DND-41 (cell line): Measurements from ENCODE around the gene HEPACAM2.

ENCODE experiments used
- ATAC-seq: fragments of 200-7000 bp; cut with Tn5 transposase; 3 replicates; pipeline ENCODE4 v1.9.1; 2021; ENCODE audit warnings: low read depth; ENCODE audit not compliant: insufficient read depth
- DNase-seq: peaks from one replicate; pipeline ENCODE4 v3.0.0-alpha.2; 2020
- H2AFZ ChIP-seq: 2 replicates; pipeline ENCODE4 v1.6.0; 2012; ENCODE audit warnings: low read depth, low read length
- H3K27ac ChIP-seq: 2 replicates; pipeline ENCODE4 v1.5.1; 2012; ENCODE audit warnings: low read length, inconsistent platforms
- H3K27me3 ChIP-seq: fragments of 200-600 bp; sonication (generic); 2 replicates; pipeline ENCODE4 v1.6.0; 2012; ENCODE audit warnings: low read length, mild to moderate bottlenecking, inconsistent platforms; ENCODE audit not compliant: insufficient read depth, poor library complexity
- H3K36me3 ChIP-seq: 2 replicates; pipeline ENCODE4 v1.5.1; 2012; ENCODE audit warnings: low read length, inconsistent platforms; ENCODE audit not compliant: insufficient read depth
- H3K4me1 ChIP-seq: 2 replicates; pipeline ENCODE4 v1.5.1; 2012; ENCODE audit warnings: mild to moderate bottlenecking, low read length; ENCODE audit not compliant: insufficient read depth
- H3K4me2 ChIP-seq: 2 replicates; pipeline ENCODE4 v1.6.0; 2012; ENCODE audit warnings: mild to moderate bottlenecking, moderate library complexity, low read length, inconsistent platforms; ENCODE audit not compliant: insufficient read depth
- H3K4me3 ChIP-seq, 2 experiments: fragments of 200-600 bp in 1 of 2; shearing (Covaris generic) in 1 of 2; 2 replicates each; pipeline ENCODE4 v1.5.1; 2012 to 2016; ENCODE audit warnings: inconsistent platforms in 2 of 2, low read length in 2 of 2, mild to moderate bottlenecking in 2 of 2, low read depth in 1 of 2, moderate library complexity in 1 of 2
- H3K79me2 ChIP-seq: 2 replicates; pipeline ENCODE4 v1.6.0; 2012; ENCODE audit warnings: low read length, inconsistent platforms; ENCODE audit not compliant: insufficient read depth
- H3K9ac ChIP-seq: 2 replicates; pipeline ENCODE4 v1.6.0; 2012; ENCODE audit warnings: low read depth, mild to moderate bottlenecking, inconsistent platforms, low read length, moderate library complexity
- H3K9me3 ChIP-seq: 2 replicates; pipeline ENCODE4 v1.5.1; 2012; ENCODE audit warnings: low read length, moderate library complexity, mild to moderate bottlenecking, inconsistent platforms; ENCODE audit not compliant: insufficient read depth, severe bottlenecking
- H4K20me1 ChIP-seq: 2 replicates; pipeline ENCODE4 v1.6.0; 2012; ENCODE audit warnings: low read length; ENCODE audit not compliant: insufficient read depth
- CTCF ChIP-seq: IDR thresholded peaks from 2 replicates; pipeline ENCODE4 v1.5.1; 2012; ENCODE audit warnings: borderline replicate concordance, low read length, moderate library complexity, mild to moderate bottlenecking; ENCODE audit not compliant: poor library complexity, severe bottlenecking; ENCODE audit errors: extremely low read depth
- EZH2 ChIP-seq: IDR thresholded peaks from 3 replicates; pipeline ENCODE4 v1.6.1; 2012; ENCODE audit warnings: borderline replicate concordance, low read depth, mild to moderate bottlenecking, moderate library complexity, low read length, inconsistent platforms; ENCODE audit not compliant: severe bottlenecking

Gene HEPACAM2

GRCh38 chr7:93160410-93160809 lies 65.9 kb downstream of the HEPACAM2 start:
- no peak for TF ChIP-seq CTCF
- H2AFZ ChIP-seq: no peak overlapping the region
- H4K20me1 ChIP-seq: no peaks in the 10 kb centered on the region
- H3K79me2 ChIP-seq: no peaks in the 10 kb centered on the region
- no peaks in the 10 kb centered on the region for H3K4me1 ChIP-seq
- no peaks in the 10 kb centered on the region for H3K36me3 ChIP-seq
- no peak overlapping the region for H3K4me3 ChIP-seq
- peaks cover 4% of the 10 kb centered on the region for H3K27me3 ChIP-seq
- no peak overlapping the region for H3K4me2 ChIP-seq
- H3K27ac ChIP-seq: no peak overlapping the region
- no peak overlapping the region for H3K9ac ChIP-seq
- DNase-seq (no peak), ATAC-seq (no peak)
- H3K9me3 ChIP-seq: peaks cover 16% of the 10 kb centered on the region

DNA sequence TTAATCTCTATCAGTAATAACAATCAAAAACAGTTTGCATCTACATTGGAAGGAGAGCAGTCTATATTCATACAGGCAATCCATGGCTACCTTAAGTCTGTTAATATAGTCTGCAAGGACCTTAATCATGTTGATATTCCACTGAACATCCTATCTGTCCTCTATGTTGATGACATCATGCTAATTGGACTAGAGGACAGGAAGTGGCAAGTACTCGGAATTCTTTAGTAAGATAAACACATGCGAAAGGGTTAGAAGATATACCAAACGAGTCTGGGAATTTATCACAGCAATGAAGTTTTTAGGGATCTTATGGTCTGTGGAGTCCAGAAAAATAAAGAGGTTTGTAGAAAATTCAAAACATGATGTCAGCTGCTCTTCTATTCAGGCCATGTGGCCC lies 66.8 kb downstream of the HEPACAM2 start:
- no peak overlapping the region for H3K9ac ChIP-seq
- DNase-seq (no peak), ATAC-seq (no peak)
- no peaks in the 10 kb centered on the region for H3K36me3 ChIP-seq
- H3K27me3 ChIP-seq: peaks cover 4% of the 10 kb centered on the region
- H4K20me1 ChIP-seq: no peaks in the 10 kb centered on the region
- H3K9me3 ChIP-seq: peaks cover 16% of the 10 kb centered on the region
- H3K4me1 ChIP-seq: no peaks in the 10 kb centered on the region
- no peaks in the 10 kb centered on the region for H3K79me2 ChIP-seq
- TF ChIP-seq CTCF (no peak), EZH2 (no peak)
- H3K4me3 ChIP-seq: no peak overlapping the region
- no peak overlapping the region for H3K4me2 ChIP-seq
- H3K27ac ChIP-seq: no peak overlapping the region
- H2AFZ ChIP-seq: no peak overlapping the region

GRCh38 chr7:93156884-93157283 lies 69.4 kb downstream of the HEPACAM2 start:
- ATAC-seq: no peak
- no peak overlapping the region for H2AFZ ChIP-seq
- H3K4me1 ChIP-seq: no peaks in the 10 kb centered on the region
- H3K9ac ChIP-seq: no peak overlapping the region
- peaks cover 4% of the 10 kb centered on the region for H3K27me3 ChIP-seq
- no peaks in the 10 kb centered on the region for H4K20me1 ChIP-seq
- TF ChIP-seq EZH2 (no peak), CTCF (no peak)
- no peak for DNase-seq
- no peak overlapping the region for H3K4me2 ChIP-seq
- H3K27ac ChIP-seq: no peak overlapping the region
- H3K4me3 ChIP-seq: no peak overlapping the region
- H3K79me2 ChIP-seq: no peaks in the 10 kb centered on the region
- H3K36me3 ChIP-seq: no peaks in the 10 kb centered on the region
- H3K9me3 ChIP-seq: peaks cover 9% of the 10 kb centered on the region
